ENCODE data around the gene SLC4A3. TPM values are rescaled to one million over a fixed set of nuclear protein-coding genes. Genes with fewer than 3 reads are reported as not detected.
A peak's percentile ranks its signal among the peaks of the same experiment; 100 is the strongest.

The SLC4A3 gene
- total and polyA plus RNA-seq, 2 of the 8 experiments (the other 6 are each of a cell fraction or from before 2014, with no cell fraction given) = 4.8 to 7.4 TPM

GRCh38 chr2:219684721-219685689 is 57.6 kb downstream of the SLC4A3 start (continued):
- TF ChIP-seq, protein P1, sequence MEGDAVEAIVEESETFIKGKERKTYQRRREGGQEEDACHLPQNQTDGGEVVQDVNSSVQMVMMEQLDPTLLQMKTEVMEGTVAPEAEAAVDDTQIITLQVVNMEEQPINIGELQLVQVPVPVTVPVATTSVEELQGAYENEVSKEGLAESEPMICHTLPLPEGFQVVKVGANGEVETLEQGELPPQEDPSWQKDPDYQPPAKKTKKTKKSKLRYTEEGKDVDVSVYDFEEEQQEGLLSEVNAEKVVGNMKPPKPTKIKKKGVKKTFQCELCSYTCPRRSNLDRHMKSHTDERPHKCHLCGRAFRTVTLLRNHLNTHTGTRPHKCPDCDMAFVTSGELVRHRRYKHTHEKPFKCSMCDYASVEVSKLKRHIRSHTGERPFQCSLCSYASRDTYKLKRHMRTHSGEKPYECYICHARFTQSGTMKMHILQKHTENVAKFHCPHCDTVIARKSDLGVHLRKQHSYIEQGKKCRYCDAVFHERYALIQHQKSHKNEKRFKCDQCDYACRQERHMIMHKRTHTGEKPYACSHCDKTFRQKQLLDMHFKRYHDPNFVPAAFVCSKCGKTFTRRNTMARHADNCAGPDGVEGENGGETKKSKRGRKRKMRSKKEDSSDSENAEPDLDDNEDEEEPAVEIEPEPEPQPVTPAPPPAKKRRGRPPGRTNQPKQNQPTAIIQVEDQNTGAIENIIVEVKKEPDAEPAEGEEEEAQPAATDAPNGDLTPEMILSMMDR (IDR thresholded peaks at IDR 0.05; ENCODE audit: control extremely low read depth in 1 of 3, insufficient read depth in 1 of 3, low read depth in 1 of 3, low read length in 3 of 3) = no peak
- no peak for TF ChIP-seq RAD21 (IDR thresholded peaks at IDR 0.05 in 1 of 2, conservative IDR thresholded peaks at IDR 0.05 in 1 of 2; ENCODE audit: low read depth in 2 of 2, low read length in 2 of 2)
- peak; percentile 90 for TF ChIP-seq EGR1 (IDR thresholded peaks at IDR 0.05; ENCODE audit: borderline replicate concordance, low read depth, low read length)
- peak; percentile 14 for TF ChIP-seq ASH2L (IDR thresholded peaks at IDR 0.05; ENCODE audit: low read length)
- TF ChIP-seq TAF7 (optimal IDR thresholded peaks at IDR 0.05; ENCODE audit: borderline replicate concordance, low read depth, low read length) = peak; percentile 100
- TF ChIP-seq POLR2A (IDR thresholded peaks at IDR 0.05; ENCODE audit: control extremely low read depth in 1 of 2, low read depth in 2 of 2, low read length in 2 of 2) = peak; percentile 68 to 96
